NCI-H1694 (cell line): ENCODE measurements around the gene GRID2.

Source experiments
- DNase-seq: peaks from one replicate; lab custom pipeline; 2025; lab: John Stamatoyannopoulos, UW

Gene GRID2

DNA sequence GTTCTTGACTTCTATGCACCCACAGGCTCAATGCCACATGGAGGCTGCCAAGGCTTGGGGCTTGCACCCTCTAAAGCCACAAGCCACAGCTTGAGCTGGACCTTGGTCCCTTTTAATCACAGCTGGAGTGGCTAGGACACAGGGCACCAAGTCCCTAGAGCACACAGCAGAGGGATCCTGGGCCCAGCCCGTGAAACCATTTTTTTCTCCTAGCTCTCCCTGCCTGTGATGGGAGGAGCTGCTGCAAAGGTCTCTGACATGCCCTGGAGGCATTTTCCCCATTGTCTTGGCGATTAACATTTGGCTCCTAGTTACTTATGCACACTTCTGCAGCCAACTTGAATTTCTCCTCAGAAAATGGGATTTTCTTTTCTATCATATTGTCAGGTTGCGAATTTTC is 410.9 kb downstream of the GRID2 start:
- DNase-seq, result no peak

DNA sequence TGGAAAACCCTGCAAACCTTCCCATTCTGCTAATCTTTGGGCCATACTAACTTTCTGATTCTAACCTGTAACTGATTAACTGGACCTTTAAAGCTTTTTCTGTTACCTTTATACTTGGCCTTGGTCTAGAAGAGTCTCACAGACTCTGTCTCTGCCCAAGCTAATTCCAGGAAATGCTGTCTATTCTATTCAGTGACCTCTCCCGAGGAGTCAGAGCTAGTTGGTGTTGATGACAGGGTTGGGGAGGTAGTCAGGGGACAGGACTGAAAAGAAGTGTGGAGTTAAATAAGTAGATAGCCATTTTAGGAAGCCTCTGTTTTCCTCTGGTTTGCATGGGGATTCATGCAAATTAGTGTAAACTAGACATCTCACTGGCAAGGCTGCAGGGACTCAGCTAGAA is 429.5 kb downstream of the GRID2 start:
- no peak for DNase-seq

DNA sequence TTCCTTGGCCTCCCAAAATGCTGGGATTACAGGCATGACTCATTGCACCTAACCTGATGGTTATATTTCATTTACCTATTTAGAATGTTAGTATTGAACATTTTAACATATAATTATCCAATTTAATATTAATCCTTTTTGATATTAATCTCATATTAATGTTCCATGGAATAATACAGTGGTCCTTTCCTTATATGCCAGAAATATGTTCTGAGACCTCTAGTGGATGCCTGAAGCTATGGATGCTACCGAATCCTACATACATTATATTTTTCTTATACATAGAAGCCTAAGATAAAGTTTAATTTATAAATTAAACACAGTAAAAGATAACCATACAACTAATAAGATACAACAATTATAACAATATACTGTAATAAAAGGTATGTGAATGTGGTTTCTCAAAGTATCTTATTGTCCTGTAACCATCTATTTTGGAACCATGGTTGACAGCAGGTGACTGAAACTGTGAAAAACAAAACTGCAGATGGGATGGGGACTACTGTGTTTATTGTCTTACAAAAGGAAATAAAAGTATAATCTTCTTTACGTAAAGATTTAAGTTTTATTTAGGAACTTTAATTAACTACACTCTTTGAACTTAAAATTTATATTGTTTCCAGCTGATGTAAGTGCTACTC is 431.4 kb downstream of the GRID2 start:
- no peak for DNase-seq

DNA sequence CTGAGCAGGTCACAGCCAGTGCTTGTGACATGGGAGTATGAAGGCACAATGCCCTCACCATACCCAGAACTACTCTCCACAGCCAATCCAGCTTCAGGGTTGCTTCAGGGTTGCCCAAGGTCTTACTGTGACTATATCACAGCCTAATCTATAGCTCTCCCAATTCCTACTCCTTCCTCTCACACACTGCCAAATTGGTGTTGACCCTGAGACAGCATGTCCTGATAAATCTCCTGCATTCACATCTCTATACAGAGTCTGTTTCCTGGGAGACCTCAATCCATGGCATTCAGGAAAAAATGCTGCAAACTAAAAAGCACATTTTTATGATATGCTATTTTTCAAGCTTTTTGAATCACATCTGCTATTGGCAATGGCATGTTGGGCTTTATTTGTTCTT is 456.7 kb downstream of the GRID2 start:
- no peak for DNase-seq

DNA sequence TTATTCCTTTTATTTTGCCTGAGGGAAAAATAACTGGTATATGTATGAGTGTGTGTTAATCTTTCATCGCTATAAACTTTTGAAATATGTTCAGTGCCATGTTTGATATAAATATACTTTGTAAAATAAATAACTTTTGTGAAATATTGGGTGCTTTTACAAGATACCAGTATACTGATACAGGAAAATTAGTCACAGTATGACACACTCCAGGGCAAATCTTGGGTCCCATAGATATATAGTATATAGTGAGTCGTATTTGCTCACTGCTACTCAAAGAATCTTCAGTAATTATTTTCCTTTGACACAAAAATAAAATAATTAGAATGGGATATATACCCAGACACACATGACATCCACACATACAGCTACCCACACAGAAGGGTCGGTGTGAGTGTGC is 472.3 kb downstream of the GRID2 start:
- DNase-seq, result no peak

DNA sequence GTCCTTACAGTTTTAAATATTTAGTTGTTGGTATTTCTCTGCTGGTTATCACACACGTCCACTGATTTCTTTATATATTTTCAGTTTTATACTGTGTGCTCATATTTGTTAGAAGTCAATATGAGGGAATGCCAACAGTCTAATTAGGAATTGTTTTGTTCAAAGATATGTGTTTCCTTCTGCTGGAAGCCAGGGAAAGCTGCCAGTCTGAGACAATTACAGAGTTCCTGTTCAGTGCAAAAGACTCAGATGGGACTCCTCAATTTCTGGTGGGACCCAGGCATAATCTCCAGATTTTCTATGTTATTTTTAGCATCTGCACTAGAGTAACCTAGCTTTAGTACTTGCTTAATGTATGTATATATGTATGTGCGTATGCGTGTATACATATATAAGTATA is 486.0 kb downstream of the GRID2 start:
- DNase-seq, result no peak

DNA sequence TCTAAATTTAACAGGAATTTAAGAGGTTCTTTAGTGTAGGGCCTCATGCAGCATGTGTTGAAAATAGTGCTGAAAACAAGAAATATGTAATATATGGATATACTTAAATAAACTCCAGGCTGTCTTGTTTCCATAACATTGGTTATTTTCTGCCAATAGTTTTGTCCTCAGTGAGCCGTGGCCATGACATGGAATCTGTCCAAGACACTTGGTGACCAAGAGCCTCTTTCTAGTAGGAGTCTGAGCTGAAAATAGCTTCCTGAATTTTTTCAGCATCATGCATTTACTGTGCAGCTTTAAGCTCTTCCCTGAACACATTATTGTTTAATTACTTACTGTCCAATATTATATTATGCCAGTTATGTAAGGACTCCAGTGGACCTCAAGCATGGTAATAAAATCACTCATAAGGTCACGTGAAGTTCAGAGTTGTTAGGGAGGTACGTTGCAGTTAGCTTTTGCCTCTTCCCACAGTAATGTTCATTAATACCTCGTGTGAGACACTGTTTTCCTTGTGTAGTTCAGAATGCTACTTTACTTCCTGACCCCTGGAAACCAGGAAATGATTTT is 488.2 kb downstream of the GRID2 start:
- DNase-seq, result no peak

DNA sequence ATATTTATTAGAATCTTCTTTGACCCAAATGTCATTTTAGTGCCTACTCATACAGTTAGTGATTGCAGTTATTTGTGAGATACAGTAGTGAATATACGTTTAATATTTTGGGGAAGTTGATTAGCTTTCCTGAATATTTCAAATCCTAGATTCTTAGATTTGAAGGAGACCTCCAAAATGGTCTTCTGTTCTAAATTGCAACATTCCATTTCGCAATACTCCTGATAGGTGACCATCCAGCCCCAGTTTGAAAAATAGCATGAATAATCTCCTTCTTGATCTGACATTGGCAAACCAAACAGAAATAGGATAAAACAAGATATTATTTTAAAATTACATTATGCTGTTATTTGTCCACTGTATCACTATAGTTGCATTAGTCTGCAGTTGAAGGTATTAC is 505.6 kb downstream of the GRID2 start:
- DNase-seq, result no peak

DNA sequence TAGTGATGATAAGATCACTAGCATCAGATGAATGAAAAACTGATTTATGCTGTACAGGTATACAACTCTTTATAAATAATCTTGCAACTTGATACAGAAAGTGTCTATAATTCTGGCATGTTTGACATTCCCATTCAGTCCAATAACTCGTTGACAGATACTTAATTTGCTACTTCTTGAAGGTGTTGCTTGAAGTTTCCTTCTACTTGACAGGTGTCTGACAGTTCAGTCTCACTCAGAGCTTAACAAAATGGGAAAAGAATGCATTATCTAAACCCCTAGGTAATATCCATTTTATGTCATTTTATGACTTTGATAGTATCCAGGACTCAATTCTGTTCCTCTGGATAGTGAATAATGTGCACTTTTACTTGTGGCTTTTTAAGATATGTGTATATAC is 508.9 kb downstream of the GRID2 start:
- no peak for DNase-seq

DNA sequence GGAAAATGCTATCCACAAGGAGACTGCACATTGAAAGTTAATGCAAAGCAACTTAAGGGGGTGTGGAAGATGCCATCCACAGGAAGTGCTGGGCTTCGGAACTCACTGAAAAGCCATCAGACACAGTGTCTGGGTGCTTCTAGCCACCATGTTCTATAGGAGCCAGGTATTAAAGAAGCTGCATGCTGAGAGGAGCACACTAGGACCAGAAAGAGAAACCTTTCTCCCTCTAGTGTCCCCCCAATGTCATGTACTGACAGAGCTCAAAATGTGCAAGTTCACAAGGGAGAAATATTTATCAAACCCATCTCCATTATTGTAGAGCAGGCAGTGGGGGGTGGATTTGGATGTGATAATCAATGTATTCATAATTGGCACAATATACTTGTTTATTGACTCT is 510.9 kb downstream of the GRID2 start:
- DNase-seq, result no peak

DNA sequence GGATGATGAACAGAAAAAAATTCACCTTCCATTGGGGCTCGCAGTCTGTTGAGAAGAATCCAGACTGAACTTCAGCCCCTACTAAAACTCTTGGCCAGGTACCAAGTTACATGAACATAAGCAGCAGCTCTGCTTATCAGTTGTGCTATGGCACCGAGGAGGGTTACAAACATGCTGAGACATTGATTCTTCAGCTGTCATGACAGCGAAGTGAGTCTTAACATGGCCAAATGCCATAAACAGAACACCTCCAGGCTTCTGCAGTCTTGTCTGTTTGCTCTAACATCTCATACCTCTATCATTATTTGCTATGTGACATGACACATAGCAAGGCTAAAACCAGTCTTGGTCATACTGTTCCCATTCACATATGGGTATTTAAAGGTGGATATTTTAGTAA is 521.5 kb downstream of the GRID2 start:
- DNase-seq, result no peak

DNA sequence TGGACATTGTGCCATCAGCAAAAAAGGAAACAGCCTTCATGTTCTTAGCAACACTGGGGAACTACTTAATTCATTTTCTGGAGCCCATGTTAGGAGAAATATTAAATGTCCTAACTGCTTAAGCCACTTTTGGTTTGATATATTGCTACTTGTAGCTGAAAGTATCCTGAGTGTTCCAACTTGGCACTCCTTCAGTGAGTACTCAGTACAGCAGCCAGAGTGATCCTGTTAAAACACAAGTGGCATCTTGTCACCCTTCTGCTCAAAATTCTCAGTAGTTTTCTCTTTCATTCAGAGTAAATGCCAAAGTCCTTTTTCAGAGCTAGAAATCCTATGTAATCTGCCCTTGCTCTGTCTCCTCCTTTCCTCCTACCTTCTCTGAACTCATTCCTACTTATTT is 522.0 kb downstream of the GRID2 start:
- DNase-seq, result no peak

DNA sequence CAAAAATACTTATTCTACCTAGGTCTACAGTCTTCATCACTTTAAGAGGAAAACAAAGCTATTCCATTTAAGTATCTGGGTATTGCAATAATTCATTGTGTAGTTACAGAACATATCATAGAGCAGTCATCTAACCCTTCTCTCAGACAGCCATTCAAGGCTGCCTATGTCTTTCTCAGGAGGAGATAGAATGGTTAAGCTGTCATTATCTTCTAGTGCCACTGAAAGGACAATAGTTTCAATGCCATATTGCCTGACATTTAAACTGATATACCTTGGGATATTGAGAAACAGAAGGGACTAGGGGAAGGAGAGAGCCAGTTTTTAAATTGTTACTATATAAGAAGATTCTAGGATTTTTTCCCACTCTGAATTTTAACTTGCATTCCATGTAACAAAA is 527.0 kb downstream of the GRID2 start:
- DNase-seq, result no peak

DNA sequence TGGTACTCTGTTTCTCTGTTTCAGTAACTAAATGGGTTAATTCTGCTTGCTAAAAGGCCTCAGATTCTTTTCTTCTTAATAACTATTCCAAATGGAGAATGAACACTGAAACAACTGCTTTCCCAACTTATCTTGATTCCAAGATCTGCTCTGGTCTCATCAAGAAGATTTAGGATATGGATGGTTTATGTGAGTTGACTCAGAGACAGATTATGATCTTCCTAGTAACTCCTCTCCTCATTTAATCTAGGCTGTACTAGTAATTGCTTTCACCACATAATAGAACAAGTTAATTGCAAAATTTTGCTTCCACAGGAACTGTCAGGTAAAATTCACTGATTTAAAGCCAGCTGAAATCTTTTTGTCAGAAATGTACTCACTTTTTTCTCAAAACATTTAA is 537.1 kb downstream of the GRID2 start:
- no peak for DNase-seq

DNA sequence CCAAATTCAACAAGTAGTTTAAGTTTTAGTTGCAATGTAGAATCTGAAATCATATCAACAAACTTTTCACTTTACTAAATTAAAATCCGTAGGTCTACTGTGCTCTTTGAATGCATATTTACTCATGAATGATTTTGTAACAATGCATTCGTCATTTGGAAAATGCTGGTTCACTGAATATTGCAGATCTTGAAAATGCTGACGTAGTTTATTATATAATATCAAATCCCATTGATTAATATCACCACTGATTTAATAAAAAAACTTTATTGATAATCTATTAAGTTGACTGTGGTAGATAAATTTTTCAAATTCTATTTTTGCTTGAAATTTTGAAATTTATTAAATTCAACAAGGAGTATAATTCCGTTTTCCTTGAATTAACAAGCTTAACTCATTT is 540.0 kb downstream of the GRID2 start:
- no peak for DNase-seq

DNA sequence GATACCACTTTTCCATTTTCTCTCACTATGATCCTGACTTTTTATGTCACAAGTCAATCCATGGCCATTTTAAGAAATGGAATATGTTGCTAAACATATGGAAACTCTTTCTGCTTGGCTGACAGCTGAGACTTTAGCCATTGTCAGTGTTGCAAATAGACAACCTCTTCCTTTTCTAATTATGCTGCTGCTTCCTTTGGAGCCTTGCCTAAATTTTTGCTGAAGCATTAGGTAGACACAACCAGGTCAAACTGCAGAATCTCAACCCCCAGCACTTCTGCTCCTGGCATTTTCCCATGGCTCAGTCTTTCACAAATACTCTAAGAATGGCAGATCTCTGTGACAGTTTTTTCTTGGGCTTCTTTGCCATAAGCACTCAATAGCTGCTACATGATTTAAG is 543.3 kb downstream of the GRID2 start:
- DNase-seq, result no peak

DNA sequence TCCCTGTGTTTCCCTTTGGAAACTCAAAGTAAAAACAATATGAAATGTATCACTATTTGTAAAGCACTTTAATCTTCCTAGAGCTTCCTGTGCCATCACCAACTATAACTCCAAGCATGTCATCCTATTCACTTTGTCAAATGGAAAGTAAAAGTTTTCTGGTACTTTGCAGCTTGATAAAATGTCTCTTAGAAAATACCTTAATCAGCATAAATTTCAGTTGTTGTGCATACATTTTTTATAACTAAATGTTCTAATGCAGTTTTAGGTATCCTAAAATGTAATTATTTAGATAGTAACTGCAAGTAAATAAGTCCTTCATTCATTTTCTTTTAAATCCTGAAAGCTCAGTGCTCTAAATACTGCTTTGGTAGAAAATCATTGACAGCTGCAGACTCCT is 558.7 kb downstream of the GRID2 start:
- DNase-seq, result no peak

DNA sequence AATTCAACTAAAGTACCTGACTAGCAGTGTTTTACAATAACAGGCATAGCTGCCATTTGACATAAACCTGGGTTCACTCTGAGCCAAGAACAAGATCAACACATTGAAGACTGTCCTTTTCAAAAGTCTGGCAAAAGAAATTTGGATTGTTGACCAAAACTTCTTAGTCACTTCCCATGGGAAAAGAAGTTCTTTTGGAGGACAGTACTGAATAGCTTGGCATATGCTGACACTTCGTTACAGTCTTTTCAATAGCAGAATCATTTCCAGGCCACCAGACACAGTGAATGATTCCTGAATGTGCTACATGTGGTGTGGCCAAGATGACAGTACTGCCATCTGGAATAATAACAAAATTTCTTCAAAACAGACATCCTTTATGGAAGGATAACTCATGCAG is 560.3 kb downstream of the GRID2 start:
- DNase-seq, result peak; percentile 2

DNA sequence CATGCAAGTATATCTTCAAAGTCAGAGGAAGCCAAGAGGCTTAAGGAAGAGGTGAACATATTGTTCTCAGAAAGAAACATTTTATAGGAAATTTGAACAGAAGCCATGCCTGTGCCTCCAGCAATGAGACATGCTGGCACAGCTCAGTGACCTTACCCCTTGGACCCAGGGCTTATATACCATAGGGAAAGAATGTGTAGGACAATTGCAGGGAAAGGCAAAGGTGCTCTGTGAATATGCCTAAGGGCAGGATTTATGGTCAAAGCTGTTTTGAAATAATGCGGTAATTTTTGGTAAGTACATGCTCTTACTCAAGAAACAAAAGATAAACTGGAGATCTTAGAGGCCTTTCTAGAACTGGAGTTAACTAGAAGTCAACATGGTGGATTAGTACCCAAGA is 568.8 kb downstream of the GRID2 start:
- DNase-seq, result no peak

DNA sequence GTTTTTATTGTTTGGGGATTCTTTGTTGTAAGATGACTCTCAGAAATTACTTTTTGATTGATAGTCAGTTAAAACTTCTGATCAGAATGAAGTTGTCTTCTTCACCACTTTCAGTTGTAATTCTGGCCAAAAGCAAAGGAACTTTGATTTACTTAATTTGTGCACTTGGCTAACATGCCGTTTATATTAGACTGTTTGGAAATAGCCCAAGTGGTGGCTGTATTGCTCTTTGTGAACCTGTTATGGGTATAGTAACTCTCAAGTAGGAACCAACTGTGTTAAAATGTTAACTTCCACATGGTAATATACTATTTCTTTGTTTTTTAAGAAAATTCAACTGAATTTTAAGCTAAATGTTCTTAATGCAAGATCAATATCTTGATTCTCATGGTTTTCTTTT is 581.9 kb downstream of the GRID2 start:
- DNase-seq, result no peak

DNA sequence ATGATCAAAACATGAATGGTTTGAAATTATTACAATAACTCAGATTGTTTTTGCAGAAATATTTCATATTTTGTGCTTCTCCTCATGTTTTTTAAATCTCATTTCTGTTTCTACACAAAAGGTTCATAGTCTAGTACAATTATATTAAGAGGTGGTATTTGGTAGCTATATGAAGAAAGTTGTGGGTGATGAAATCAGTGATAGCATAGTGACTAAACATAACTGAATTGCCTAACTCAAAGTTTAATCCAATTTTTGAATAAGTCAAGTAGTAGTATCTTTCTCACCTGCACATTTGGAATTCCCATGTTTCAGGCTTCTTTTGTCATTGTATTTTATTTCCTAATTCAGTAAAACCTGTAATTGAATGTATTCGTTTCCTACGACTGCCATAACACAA is 648.7 kb downstream of the GRID2 start:
- DNase-seq, result no peak

DNA sequence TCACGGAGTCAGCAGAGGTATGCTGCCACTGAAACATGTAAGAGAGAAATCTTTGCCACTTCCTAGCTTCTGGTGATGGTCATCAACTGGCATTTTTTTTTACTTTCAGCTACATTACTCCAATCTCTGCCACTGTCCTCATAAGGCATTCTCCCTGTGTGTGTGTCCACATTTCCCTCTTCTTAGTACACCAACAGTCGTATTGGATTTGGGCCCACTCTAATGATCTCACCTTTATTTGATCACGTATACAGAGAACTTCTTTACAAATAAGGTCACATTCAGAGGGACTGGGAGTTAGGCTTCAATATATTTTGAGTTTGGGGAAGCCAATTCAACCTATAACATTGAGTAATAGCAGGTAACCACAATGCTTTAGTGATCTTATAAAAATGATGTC is 649.1 kb downstream of the GRID2 start:
- no peak for DNase-seq

DNA sequence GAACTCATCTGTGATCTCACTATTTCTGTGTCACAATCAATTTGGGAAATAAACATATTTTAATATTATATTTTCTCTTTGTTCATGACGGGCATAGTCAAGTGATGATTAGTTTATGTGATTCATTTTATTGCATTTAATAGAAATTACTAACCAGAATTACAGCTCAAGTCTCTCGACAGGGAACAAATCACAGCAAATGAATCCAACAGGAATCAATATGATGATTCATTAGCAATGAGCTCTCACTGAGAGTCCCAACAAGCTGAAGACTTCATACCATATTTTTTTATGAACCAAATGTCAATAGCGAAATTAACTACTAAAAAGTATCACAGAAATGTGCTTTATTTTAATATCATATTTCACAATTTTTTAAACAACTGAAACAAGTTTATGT is 649.7 kb downstream of the GRID2 start:
- DNase-seq, result no peak

DNA sequence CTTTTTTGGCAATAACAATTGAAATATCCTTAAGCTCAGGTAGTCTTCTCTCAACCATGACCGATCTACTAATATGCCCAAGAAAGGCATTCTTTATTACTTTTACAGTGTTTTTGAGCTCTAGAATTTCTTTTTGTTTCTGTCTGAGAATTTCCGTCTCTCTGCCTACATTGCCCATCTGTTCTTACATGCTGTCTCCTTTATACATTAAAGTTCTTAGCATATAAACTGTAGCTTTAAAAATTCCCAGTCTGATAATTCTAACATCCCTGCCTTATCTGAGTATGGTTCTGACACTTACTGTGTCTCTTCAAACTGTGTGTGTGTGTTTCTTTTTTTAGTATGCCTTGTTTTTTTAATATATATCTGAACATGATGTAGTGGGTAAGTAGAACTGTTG is 658.1 kb downstream of the GRID2 start:
- DNase-seq, result no peak

DNA sequence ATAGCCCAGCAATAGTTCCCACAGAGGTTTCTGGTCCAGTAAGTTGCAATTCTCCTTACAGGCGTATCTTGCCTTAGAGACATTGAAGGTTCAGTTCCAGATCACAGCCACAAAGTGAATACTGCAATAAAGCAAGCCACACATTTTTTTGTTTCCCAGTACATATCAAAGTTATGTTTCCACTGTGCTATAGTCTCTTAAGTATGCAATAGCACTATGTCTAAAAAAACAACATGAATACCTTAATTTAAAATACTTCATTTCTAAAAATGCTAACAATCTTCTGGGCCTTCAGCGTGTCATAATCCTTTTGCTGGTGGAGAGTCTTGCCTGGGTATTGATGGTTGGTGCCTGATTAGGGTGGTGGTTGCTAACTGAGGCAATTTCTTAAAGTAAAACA is 659.1 kb downstream of the GRID2 start:
- no peak for DNase-seq
